Breast epithelium (tissue), 3 donors: ENCODE measurements around the gene SLC2A3.

Experiments
- POLR2A ChIP-seq: fragments of 450-650 bp; IDR thresholded peaks from one replicate; pipeline ENCODE4 v1.6.1; 2016; ENCODE audit warnings: antibody characterized with exemption, mild to moderate bottlenecking, moderate library complexity
- TF ChIP-seq, protein P1 (sequence below), 3 donors: fragments of 450-650 bp; IDR thresholded peaks; one replicate each; pipeline ENCODE4 v1.5.1; 2016 to 2017; ENCODE audit warnings: antibody characterized with exemption in 3 of 3, mild to moderate bottlenecking in 3 of 3, moderate library complexity in 3 of 3

DNA sequence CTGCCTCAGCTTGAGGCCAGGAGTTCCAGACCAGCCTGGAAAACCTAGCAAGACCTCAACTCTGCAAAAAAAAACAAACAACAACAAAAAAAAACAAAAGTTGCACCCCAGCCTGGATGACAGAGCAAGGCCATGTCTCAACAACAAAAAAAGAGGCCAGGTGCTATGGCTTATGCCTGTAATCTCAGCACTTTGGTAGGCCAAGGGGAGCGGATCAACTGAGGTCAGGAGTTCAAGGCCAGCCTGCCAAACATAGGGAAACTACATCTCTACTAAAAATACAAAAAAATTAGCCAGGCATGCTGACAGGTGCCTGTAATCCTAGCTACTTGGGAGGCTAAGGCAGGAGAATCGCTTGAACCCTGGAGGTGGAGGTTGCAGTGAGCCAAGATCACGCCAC is 56.7 kb downstream of the SLC2A3 start:
- TF ChIP-seq POLR2A, result no peak
- TF ChIP-seq, protein P1, sequence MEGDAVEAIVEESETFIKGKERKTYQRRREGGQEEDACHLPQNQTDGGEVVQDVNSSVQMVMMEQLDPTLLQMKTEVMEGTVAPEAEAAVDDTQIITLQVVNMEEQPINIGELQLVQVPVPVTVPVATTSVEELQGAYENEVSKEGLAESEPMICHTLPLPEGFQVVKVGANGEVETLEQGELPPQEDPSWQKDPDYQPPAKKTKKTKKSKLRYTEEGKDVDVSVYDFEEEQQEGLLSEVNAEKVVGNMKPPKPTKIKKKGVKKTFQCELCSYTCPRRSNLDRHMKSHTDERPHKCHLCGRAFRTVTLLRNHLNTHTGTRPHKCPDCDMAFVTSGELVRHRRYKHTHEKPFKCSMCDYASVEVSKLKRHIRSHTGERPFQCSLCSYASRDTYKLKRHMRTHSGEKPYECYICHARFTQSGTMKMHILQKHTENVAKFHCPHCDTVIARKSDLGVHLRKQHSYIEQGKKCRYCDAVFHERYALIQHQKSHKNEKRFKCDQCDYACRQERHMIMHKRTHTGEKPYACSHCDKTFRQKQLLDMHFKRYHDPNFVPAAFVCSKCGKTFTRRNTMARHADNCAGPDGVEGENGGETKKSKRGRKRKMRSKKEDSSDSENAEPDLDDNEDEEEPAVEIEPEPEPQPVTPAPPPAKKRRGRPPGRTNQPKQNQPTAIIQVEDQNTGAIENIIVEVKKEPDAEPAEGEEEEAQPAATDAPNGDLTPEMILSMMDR (IDR thresholded peaks at IDR 0.05), result no peak
